HepG2 (cell line): ENCODE results near the gene RGS13. TPM values are rescaled to one million over a fixed set of nuclear protein-coding genes. Genes with fewer than 3 reads are reported as not detected.
A peak's percentile ranks its signal among the peaks of the same experiment; 100 is the strongest.

ENCODE experiments used
- ATAC-seq: fragments of 200-7000 bp; cut with Tn5 transposase; 3 replicates; pipeline ENCODE4 v1.9.1; 2020; ENCODE audit warnings: mild to moderate bottlenecking, moderate library complexity
- BruUV-seq: library from RNA; stranded (reverse); fragments of 400-500 nt; replicated peaks from 2 replicates; lab custom pipeline; 2021; lab: Mats Ljungman, UMichigan
- CTCF ChIA-PET: fragments of 300-600 bp; formaldehyde crosslinking; extraction: SDS; loops from one replicate; lab custom pipeline; 2021; ENCODE audit warnings: low total read pairs, inconsistent platforms, low intra/inter-chr PET ratio; lab: Yijun Ruan, JAX
- POLR2A ChIA-PET: fragments of 350-600 bp; sonication (Branson Sonifier 250); formaldehyde crosslinking; loops from one replicate; lab custom pipeline; 2020; ENCODE audit warnings: antibody characterized with exemption, inconsistent platforms; lab: Yijun Ruan, JAX
- DNase-seq: peaks from one replicate; pipeline ENCODE4 v3.0.0-alpha.2; 2015; ENCODE audit warnings: low spot score
- FAIRE-seq: peaks from 3 replicates; lab custom pipeline; 2011; peaks lifted over from hg19 to GRCh38; lab: Jason Lieb, UNC
- H2AFZ ChIP-seq: one replicate; pipeline ENCODE4 v1.6.1; 2011; ENCODE audit warnings: low read length, inconsistent platforms
- H3K27ac ChIP-seq: fragments of 300-600 bp; 3 replicates; pipeline ENCODE4 v1.8.0; 2011; ENCODE audit warnings: mixed run types, mild to moderate bottlenecking, mixed read lengths, low read length, inconsistent platforms; ENCODE audit not compliant: insufficient read depth; ENCODE audit errors: extremely low read length
- H3K27me3 ChIP-seq, 2 experiments: fragments of 200-600 bp in 1 of 2; 2 replicates in 1 of 2; 3 replicates in 1 of 2; pipeline versions ENCODE4 v1.6.0 to v1.8.0; 2011; ENCODE audit warnings: low read length in 2 of 2, mild to moderate bottlenecking in 2 of 2, moderate library complexity in 2 of 2, inconsistent platforms in 1 of 2; ENCODE audit not compliant: insufficient read depth in 2 of 2, control insufficient read depth in 1 of 2
- H3K36me3 ChIP-seq, 2 experiments: fragments of 200-600 bp in 1 of 2; replicated peaks in 1 of 2; 2 replicates in 1 of 2; 3 replicates in 1 of 2; pipeline versions ENCODE4 v1.5.1 to v1.8.0; 2011; ENCODE audit warnings: low read length in 2 of 2, inconsistent platforms in 1 of 2; ENCODE audit not compliant: insufficient read depth in 2 of 2, control insufficient read depth in 1 of 2
- H3K4me1 ChIP-seq: 2 replicates; pipeline ENCODE4 v1.5.1; 2012; ENCODE audit warnings: low read length, inconsistent platforms; ENCODE audit not compliant: insufficient read depth
- H3K4me2 ChIP-seq: 2 replicates; pipeline ENCODE4 v1.6.0; 2011; ENCODE audit warnings: low read depth, low read length, inconsistent platforms
- H3K4me3 ChIP-seq, 3 experiments: fragments of 200-600 bp in 1 of 3; sonication (generic), shearing (Covaris generic) in 1 of 3; replicated peaks in 1 of 3; 2 replicates each; pipeline ENCODE4 v1.5.1; 2011 to 2016; ENCODE audit warnings: low read length in 3 of 3, inconsistent platforms in 2 of 3, low read depth in 2 of 3, mild to moderate bottlenecking in 2 of 3, control low read depth in 1 of 3, mixed read lengths in 1 of 3; ENCODE audit not compliant: insufficient read depth in 1 of 3
- H3K79me2 ChIP-seq: one replicate; pipeline ENCODE4 v1.6.1; 2011; ENCODE audit warnings: low read length, inconsistent platforms; ENCODE audit not compliant: insufficient read depth
- H3K9ac ChIP-seq: 2 replicates; pipeline ENCODE4 v1.6.0; 2011; ENCODE audit warnings: mild to moderate bottlenecking, low read depth, low read length, inconsistent platforms; ENCODE audit not compliant: insufficient read depth
- H3K9me3 ChIP-seq: 2 replicates; pipeline ENCODE4 v1.5.1; 2012; ENCODE audit warnings: mild to moderate bottlenecking, low read length
- H4K20me1 ChIP-seq: 2 replicates; pipeline ENCODE4 v1.6.0; 2011; ENCODE audit warnings: inconsistent platforms, mild to moderate bottlenecking, low read length, moderate library complexity; ENCODE audit not compliant: insufficient read depth
- ATF7-NPFF ChIP-seq: sonication (generic); formaldehyde crosslinking; IDR thresholded peaks from 2 replicates; pipeline ENCODE4 v1.8.1; 2023; ENCODE audit warnings: mild to moderate bottlenecking, low read depth, missing genetic modification reagents, moderate library complexity
- CEBPB ChIP-seq: IDR thresholded peaks from 2 replicates; pipeline ENCODE4 v1.6.1; 2011; ENCODE audit warnings: low read depth, low read length, improper control_type of control experiment, borderline replicate concordance
- CTCF ChIP-seq: sonication (generic); formaldehyde crosslinking; IDR thresholded peaks from 2 replicates; pipeline ENCODE4 v1.5.0; 2020; ENCODE audit warnings: mild to moderate bottlenecking, missing genetic modification reagents, moderate library complexity
- DNMT3B ChIP-seq: conservative IDR thresholded peaks from 2 replicates; pipeline ENCODE4 v1.6.1; 2016; ENCODE audit warnings: missing biosample characterization, control low read depth
- SKI ChIP-seq: fragments of 450-650 bp; IDR thresholded peaks from one replicate; pipeline ENCODE4 v1.6.1; 2018; ENCODE audit warnings: mild to moderate bottlenecking; ENCODE audit not compliant: partially characterized antibody
- SMC3 ChIP-seq: IDR thresholded peaks from 2 replicates; pipeline ENCODE4 v1.6.1; 2011; ENCODE audit warnings: low read length, improper control_type of control experiment
- SNRNP70 ChIP-seq: fragments of 200-400 bp; formaldehyde crosslinking; IDR thresholded peaks from 2 replicates; pipeline ENCODE4 v1.6.1; 2017; ENCODE audit warnings: mild to moderate bottlenecking, low read depth, low read length, moderate library complexity
- STAG1 ChIP-seq: sonication (generic); formaldehyde crosslinking; IDR thresholded peaks from 2 replicates; pipeline ENCODE4 v1.4.0; 2020; ENCODE audit warnings: missing genetic modification reagents
- TOE1 ChIP-seq: sonication (generic); formaldehyde crosslinking; IDR thresholded peaks from 2 replicates; pipeline ENCODE4 v1.4.0; 2020; ENCODE audit warnings: mild to moderate bottlenecking, missing genetic modification reagents
- ZNF512 ChIP-seq: sonication (generic); formaldehyde crosslinking; IDR thresholded peaks from 2 replicates; pipeline ENCODE4 v1.4.0; 2020; ENCODE audit warnings: mild to moderate bottlenecking, missing genetic modification reagents
- ZNF552 ChIP-seq: sonication (generic); formaldehyde crosslinking; IDR thresholded peaks from 2 replicates; pipeline ENCODE4 v1.9.0; 2022; ENCODE audit warnings: missing genetic modification reagents, mild to moderate bottlenecking, borderline replicate concordance
- WGBS: methylation state at CpG from one replicate; pipeline ENCODE4 v1.1.6; 2017; ENCODE audit warnings: low lambda C conversion rate; 5-methylcytosine and 5-hydroxymethylcytosine counted together
- in situ Hi-C: cut with HindIII; loops from 2 replicates; pipeline ENCODE4 v1.10.0; 2017; ENCODE audit warnings: low pct_unique_long_range_greater_than_20kb; ENCODE audit not compliant: extremely low pct_ligation_motif_present
- intact Hi-C: fragments of 100-400 bp; cut with micrococcal nuclease; formaldehyde crosslinking; loops from one replicate; pipeline ENCODE4 v1.10.0; 2022; ENCODE audit not compliant: unreplicated experiment
- polyA plus RNA-seq, 8 experiments: library from polyadenylated mRNA; depleted of rRNA in 3 of 8; stranded (reverse) in 7 of 8; unstranded in 1 of 8; fragments of >200 nt; fragmentation: Illumina TruSeq in 4 of 8; extraction: Trizol in 4 of 8; gene quantifications; 2 replicates each; pipeline versions ENCODE4 v1.2.1 to v1.2.3, GENCODE V29; 2011 to 2016; ENCODE audit warnings: low read depth in 4 of 8, missing spikeins in 1 of 8, mixed read lengths in 1 of 8; ENCODE audit not compliant: insufficient read depth in 1 of 8
- total RNA-seq, 5 experiments: library from RNA; depleted of rRNA; stranded (reverse); fragments of >200 nt; fragmentation: Illumina TruSeq; extraction: Trizol; gene quantifications; 2 replicates each; pipeline ENCODE4 v1.2.3, GENCODE V29; 2016; ENCODE audit warnings: low read depth in 1 of 5

The RGS13 gene
- total and polyA plus RNA-seq, 2 of the 13 experiments (the other 11 are each of a cell fraction or from before 2014, with no cell fraction given): not detected

GRCh38 chr1:192610112-192610889, 25.6 kb upstream of the RGS13 start:
- Histone ChIP-seq H3K4me2 (no peak overlapping the region), H4K20me1 (no peaks in the 10 kb centered on the region), H3K79me2 (no peaks in the 10 kb centered on the region), H3K9ac (no peak overlapping the region), H3K36me3 (no peaks in the 10 kb centered on the region), H3K27me3 (no peaks in the 10 kb centered on the region), H3K27ac (no peak overlapping the region), H3K4me1 (0 out of 2 replicates have a peak, but pooled peaks cover 15% of the 10 kb centered on the region), H3K4me3 (no peak overlapping the region), H3K9me3 (no peaks in the 10 kb centered on the region), H2AFZ (no peak overlapping the region)
- FAIRE-seq (no peak), DNase-seq (no peak), ATAC-seq (no peak)
- in situ Hi-C loops: loop anchor here (5.0 kb wide), 1 partner anchor 133 kb away; no protein-coding TSS in a partner anchor
- no TSS peak for BruUV-seq
- intact Hi-C loops: loop anchor here (1.0 to 5.0 kb wide), 2 partner anchors 133 to 197 kb away; partner anchors contain the start of gene RGS2
- POLR2A ChIA-PET: no interaction called here
- CTCF ChIA-PET: interaction anchor here (1.0 to 3.1 kb wide), 3 partner anchors 132 to 421 kb away, joined by 3 to 12 read pairs (median 8); no protein-coding TSS in a partner anchor
- 37% methylated on average over 3 of the region's 3 CpGs for WGBS
- TF ChIP-seq DNMT3B (CRISPR knock-in tag): no peak
- TF ChIP-seq CTCF (CRISPR knock-in tag): 0 out of 2 replicates have a peak, but pooled peaks have one; percentile 26
- no peak for TF ChIP-seq ZNF512 (CRISPR knock-in tag)
- no peak for TF ChIP-seq SNRNP70
- peak; percentile 35 for TF ChIP-seq SMC3
- no peak for TF ChIP-seq ZNF552 (CRISPR knock-in tag)
- TF ChIP-seq ATF7-NPFF (CRISPR knock-in tag): no peak
- no peak for TF ChIP-seq SKI
- no peak for TF ChIP-seq TOE1 (CRISPR knock-in tag)
- peak; percentile 36 for TF ChIP-seq STAG1
- peak; percentile 49; the same call in 1 of the 2 replicates for TF ChIP-seq CEBPB
